Dermis blood vessel endothelial cell (primary cell): ENCODE data around the gene RAB20. TPM values are rescaled to one million over a fixed set of nuclear protein-coding genes. Genes with fewer than 3 reads are reported as not detected.

Experiments
- DNase-seq: peaks from one replicate; pipeline ENCODE4 v3.0.0; 2010
- total RNA-seq: library from RNA; depleted of rRNA; stranded (reverse); fragments of >200 nt; gene quantifications from 2 replicates; pipeline ENCODE4 v1.2.3, GENCODE V29; 2014

The RAB20 gene
- total RNA-seq, 1 donor from 2014 or later, result 1.5 TPM

- no peak for DNase-seq
Observed at GRCh38 chr13:110528371-110528770, 33.2 kb downstream of the RAB20 start.

GRCh38 chr13:110525328-110526319 is 35.9 kb downstream of the RAB20 start:
- DNase-seq, result no peak

- DNase-seq, result no peak
Observed at GRCh38 chr13:110524541-110525257, 36.8 kb downstream of the RAB20 start.

- DNase-seq, result no peak
Observed at GRCh38 chr13:110523838-110524540, 37.5 kb downstream of the RAB20 start.

- DNase-seq, result no peak
Observed at GRCh38 chr13:110523180-110523579, 38.3 kb downstream of the RAB20 start.

GRCh38 chr13:110522721-110523120 is 38.8 kb downstream of the RAB20 start:
- no peak for DNase-seq

- no peak for DNase-seq
Observed at GRCh38 chr13:110521946-110522345, 39.6 kb downstream of the RAB20 start.

GRCh38 chr13:110521296-110521680 is 40.2 kb downstream of the RAB20 start:
- DNase-seq, result no peak

- DNase-seq, result no peak
Observed at GRCh38 chr13:110520431-110521295, 40.9 kb downstream of the RAB20 start.

GRCh38 chr13:110519506-110519905 is 42.0 kb downstream of the RAB20 start:
- no peak for DNase-seq

- DNase-seq, result no peak
Observed at GRCh38 chr13:110519046-110519445, 42.5 kb downstream of the RAB20 start.

- DNase-seq, result no peak
Observed at GRCh38 chr13:110518571-110518970, 43.0 kb downstream of the RAB20 start.

GRCh38 chr13:110518226-110518525 is 43.3 kb downstream of the RAB20 start:
- no peak for DNase-seq

GRCh38 chr13:110517505-110518225 is 43.9 kb downstream of the RAB20 start:
- DNase-seq, result no peak

GRCh38 chr13:110516500-110516899 is 45.0 kb downstream of the RAB20 start:
- no peak for DNase-seq

- DNase-seq, result no peak
Observed at GRCh38 chr13:110512198-110512740, 49.3 kb downstream of the RAB20 start.

GRCh38 chr13:110511509-110512181 is 49.9 kb downstream of the RAB20 start:
- no peak for DNase-seq

GRCh38 chr13:110509971-110510786 is 51.3 kb downstream of the RAB20 start:
- no peak for DNase-seq

- DNase-seq, result no peak
Observed at GRCh38 chr13:110509478-110509926, 52.0 kb downstream of the RAB20 start.
